22Rv1 (cell line): ENCODE measurements around the gene MAP3K5.

Experiments
- H3K27ac ChIP-seq: fragments of 450-650 bp; 2 replicates; pipeline ENCODE4 v1.5.1; 2017
- ZFX ChIP-seq: fragments of 450-650 bp; IDR thresholded peaks from 2 replicates; pipeline ENCODE4 v1.6.1; 2017; ENCODE audit warnings: antibody characterized with exemption, borderline replicate concordance
- TF ChIP-seq, protein P1 (sequence below): fragments of 450-650 bp; IDR thresholded peaks from 2 replicates; pipeline ENCODE4 v1.5.1; 2017; ENCODE audit warnings: mild to moderate bottlenecking

Gene MAP3K5

DNA sequence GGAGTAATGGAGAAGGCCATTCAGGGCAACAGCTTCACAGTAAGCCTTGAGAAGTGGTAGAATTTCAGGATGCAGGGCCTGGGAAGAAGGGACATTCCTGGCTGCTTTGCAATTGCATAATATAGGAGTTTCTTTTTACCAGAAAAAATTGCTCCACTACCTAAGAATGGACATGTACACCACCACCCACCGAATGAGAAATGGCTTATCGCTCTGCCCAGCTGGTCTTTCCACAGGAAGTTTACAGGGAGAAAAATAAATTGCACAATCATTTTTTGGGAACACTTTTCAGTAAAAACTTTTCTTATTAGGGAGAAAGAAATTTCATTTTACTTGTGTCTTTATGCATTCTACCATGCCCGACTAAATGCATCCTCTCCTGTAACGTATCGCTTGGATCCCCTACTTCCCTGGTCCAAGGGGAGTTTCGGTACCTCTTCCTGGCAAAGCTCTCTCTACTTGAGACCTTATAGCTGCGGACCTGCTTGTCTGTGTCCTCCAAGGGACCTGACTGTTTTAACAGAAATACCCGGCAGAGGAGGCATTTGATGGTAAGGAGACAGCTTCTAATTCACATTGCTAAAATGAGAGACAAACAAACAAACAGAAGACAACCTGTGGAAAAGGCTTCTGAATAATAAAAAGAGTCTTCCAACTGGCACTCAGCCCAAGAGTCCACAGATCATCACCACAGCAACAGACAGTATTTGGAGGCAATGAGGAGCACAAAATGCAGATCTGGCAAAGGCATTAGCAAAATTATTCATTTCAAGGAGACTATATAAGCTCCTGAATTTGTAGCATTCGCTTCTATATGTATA, 54.2 kb downstream of the MAP3K5 start:
- TF ChIP-seq, protein P1, sequence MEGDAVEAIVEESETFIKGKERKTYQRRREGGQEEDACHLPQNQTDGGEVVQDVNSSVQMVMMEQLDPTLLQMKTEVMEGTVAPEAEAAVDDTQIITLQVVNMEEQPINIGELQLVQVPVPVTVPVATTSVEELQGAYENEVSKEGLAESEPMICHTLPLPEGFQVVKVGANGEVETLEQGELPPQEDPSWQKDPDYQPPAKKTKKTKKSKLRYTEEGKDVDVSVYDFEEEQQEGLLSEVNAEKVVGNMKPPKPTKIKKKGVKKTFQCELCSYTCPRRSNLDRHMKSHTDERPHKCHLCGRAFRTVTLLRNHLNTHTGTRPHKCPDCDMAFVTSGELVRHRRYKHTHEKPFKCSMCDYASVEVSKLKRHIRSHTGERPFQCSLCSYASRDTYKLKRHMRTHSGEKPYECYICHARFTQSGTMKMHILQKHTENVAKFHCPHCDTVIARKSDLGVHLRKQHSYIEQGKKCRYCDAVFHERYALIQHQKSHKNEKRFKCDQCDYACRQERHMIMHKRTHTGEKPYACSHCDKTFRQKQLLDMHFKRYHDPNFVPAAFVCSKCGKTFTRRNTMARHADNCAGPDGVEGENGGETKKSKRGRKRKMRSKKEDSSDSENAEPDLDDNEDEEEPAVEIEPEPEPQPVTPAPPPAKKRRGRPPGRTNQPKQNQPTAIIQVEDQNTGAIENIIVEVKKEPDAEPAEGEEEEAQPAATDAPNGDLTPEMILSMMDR: no peak
- no peak for TF ChIP-seq ZFX
- no peak overlapping the region for H3K27ac ChIP-seq

DNA sequence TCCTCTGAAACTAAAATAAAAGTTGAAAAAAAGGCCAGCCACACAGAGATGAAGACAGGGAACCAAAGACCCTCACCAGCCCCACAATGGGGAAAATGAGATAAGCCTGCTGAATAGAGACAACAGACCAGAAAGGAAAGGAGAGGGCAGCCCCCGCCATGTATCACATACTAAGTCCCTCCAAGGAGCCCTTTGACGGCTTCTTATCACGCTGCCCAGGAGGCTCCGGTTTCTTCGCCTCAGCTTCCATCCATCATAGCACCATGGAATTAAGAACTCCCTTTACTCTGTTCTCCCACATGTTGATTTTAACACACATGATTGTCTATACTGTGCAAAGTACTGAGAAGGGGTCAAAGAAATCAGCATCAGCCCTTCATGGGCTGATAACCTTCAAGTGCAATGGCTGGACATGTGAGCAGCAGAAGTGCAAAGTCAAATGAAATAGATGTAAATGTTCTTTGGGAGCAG, 54.9 kb downstream of the MAP3K5 start:
- TF ChIP-seq ZFX: no peak
- TF ChIP-seq, protein P1: no peak
- no peak overlapping the region for H3K27ac ChIP-seq

DNA sequence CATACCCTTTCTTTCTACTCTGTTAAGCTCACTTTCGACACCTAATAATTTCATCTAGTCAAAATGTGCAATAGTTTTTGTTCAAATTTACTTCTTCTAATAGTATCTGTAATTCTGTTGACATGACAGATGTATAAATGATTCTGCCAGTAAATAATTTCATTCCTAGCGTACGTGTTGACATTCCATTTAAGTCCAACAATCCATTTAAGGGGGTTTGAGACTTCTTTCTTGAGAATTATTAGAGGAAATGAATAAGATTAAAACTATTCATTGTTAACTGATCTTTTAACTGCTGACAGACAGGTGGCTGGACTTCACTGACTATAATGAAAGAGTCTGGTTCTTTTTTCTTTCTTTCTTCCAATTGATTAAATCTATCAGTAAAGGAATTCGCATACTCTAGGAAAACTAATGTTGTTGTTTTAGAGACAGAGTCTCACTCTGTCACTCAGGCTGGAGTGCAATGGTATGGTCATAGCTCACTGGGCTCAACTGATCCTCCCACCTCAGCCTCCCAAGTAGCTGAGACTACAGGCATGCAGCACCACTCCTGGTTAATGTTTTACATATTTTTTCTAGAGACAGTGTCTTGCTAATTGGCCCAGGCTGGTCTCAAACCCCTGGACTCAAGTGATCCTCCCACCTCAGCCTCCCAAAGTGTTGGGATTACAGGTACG, 55.9 kb downstream of the MAP3K5 start:
- TF ChIP-seq, protein P1: no peak
- no peak for TF ChIP-seq ZFX
- no peak overlapping the region for H3K27ac ChIP-seq

DNA sequence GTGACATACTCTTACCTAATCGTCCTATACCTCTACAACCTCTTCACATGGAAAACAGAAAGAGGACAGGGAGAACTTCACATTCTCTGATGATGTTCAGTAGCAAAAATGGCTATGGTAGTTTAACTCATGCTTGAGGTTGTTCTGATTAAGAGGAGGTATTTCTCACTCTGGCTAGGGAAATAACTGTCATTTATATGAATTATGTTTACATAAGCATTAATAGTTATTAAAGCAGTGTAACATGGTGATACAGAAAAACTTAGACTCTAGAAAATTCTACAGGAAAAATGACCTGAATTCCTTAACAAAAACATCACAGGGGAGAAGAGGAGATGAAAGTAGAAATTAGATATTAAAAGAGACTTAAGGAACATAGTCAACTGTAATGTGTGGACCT, 57.3 kb downstream of the MAP3K5 start:
- TF ChIP-seq ZFX: no peak
- TF ChIP-seq, protein P1: no peak
- no peak overlapping the region for H3K27ac ChIP-seq

DNA sequence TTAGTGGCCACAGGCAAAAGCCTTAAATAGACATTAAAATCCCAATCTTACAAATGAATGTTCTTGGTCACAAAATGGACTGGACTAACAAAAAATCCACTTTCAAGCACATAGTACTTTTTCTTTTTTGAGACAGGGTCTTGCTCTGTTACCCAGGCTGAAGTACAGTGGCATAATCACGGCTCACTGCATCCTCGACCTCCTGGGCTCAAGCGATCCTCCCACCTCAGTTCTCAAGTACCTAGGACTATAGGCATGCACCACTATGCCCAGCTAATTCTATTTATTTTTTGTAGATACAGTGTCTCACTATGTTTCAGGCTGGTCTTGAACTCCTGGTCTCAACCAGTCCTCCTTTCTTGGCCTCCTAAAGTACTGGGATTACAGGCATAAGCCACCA, 59.4 kb downstream of the MAP3K5 start:
- TF ChIP-seq, protein P1: no peak
- no peak for TF ChIP-seq ZFX
- H3K27ac ChIP-seq: no peak overlapping the region

GRCh38 chr6:136729832-136730231, 62.4 kb downstream of the MAP3K5 start:
- H3K27ac ChIP-seq: no peak overlapping the region
- TF ChIP-seq, protein P1: no peak
- no peak for TF ChIP-seq ZFX
